Tibial nerve (tissue), 4 donors: ENCODE data around the gene RNPC3. TPM values are rescaled to one million over a fixed set of nuclear protein-coding genes. Genes with fewer than 3 reads are reported as not detected.
A peak's percentile ranks its signal among the peaks of the same experiment; 100 is the strongest.
"Not testable (repeated sequence)": the region's sequence is repeated elsewhere in the genome, so short reads cannot be mapped to it uniquely, and the experiment has no call there.

Experiments used
- DNase-seq, 2 donors: peaks; one replicate each; pipeline ENCODE4 v3.0.0-alpha.2; 2019; ENCODE audit warnings: low spot score in 2 of 2
- H3K27ac ChIP-seq, 4 donors: fragments of 200-600 bp; sonication (generic) in 3 of 4; one replicate each; pipeline ENCODE4 v1.5.1; 2017 to 2019; ENCODE audit warnings: mild to moderate bottlenecking in 1 of 4
- H3K27me3 ChIP-seq, 2 donors: fragments of 200-600 bp; sonication (generic) in 1 of 2; one replicate each; pipeline versions ENCODE4 v1.5.1 to v1.6.0; 2017 to 2019
- H3K36me3 ChIP-seq, 3 donors: fragments of 200-600 bp; sonication (generic); one replicate each; pipeline ENCODE4 v1.5.1; 2018 to 2019
- H3K4me1 ChIP-seq, 4 donors: fragments of 200-600 bp; sonication (generic) in 3 of 4; one replicate each; pipeline ENCODE4 v1.5.1; 2017 to 2019
- H3K4me3 ChIP-seq, 4 donors: fragments of 200-600 bp; sonication (generic) in 3 of 4; one replicate each; pipeline ENCODE4 v1.5.1; 2017 to 2019; ENCODE audit warnings: mild to moderate bottlenecking in 1 of 4, moderate library complexity in 1 of 4
- H3K9me3 ChIP-seq, 4 donors: fragments of 200-600 bp; sonication (generic) in 3 of 4; one replicate each; pipeline ENCODE4 v1.5.1; 2017 to 2019
- EP300 ChIP-seq, 2 donors: sonication (generic); formaldehyde crosslinking; IDR thresholded peaks; one replicate each; pipeline ENCODE4 v1.6.1; 2017; ENCODE audit warnings: antibody characterized with exemption in 2 of 2, mild to moderate bottlenecking in 1 of 2
- POLR2A ChIP-seq, 2 donors: fragments of 450-650 bp; IDR thresholded peaks; one replicate each; pipeline ENCODE4 v1.6.1; 2017; ENCODE audit warnings: antibody characterized with exemption in 2 of 2, mild to moderate bottlenecking in 2 of 2, moderate library complexity in 2 of 2
- WGBS, 2 donors: methylation state at CpG; one replicate each; pipeline ENCODE4 v1.1.5; 2018; 5-methylcytosine and 5-hydroxymethylcytosine counted together
- total RNA-seq, 4 donors: library from RNA; depleted of rRNA; stranded (reverse); fragments of >200 nt; gene quantifications; one replicate each; pipeline ENCODE4 v1.1.0, GENCODE V29; 2016
- TF ChIP-seq, protein P1 (sequence below), 5 experiments: fragments of 200-600 bp in 3 of 5; fragments of 450-650 bp in 2 of 5; sonication (generic) in 3 of 5; IDR thresholded peaks; one replicate each; pipeline ENCODE4 v1.5.1; 2016 to 2019; ENCODE audit warnings: antibody characterized with exemption in 5 of 5, mild to moderate bottlenecking in 3 of 5, moderate library complexity in 2 of 5

Gene RNPC3
- total RNA-seq, 4 donors from 2014 or later: 50.1 to 87.4 (median 81.2) TPM

DNA sequence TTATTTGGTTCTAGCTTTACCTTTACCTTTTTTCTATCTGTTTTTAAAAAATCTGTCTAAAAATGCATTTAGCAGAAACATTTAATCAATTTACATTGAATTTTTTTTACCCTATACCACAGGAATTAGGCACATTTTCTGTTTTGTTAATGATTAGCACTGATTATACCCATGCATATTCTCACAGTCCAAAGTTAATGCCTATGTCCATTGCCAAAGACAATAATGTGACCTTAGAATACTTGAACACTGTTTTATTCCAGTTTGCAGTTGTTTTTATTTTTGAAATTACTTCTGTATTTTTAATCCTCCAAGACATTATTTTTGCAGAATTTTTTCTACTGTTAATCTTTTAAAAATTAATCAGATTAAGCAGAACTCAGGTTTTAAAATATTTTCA is 34.9 kb downstream of the RNPC3 start:
- Histone ChIP-seq H3K4me1 (peaks cover 4 to 35% (median 14%) of the 10 kb centered on the region in 4 donors), H3K9me3 (no peaks in the 10 kb centered on the region), H3K27ac (peak overlapping the region in 2 of 4 donors; percentile 42 to 87), H3K4me3 (no peak overlapping the region), H3K27me3 (no peaks in the 10 kb centered on the region), H3K36me3 (peaks cover 0 to 22% (median 0%) of the 10 kb centered on the region in 3 donors)
- DNase-seq: no peak
- TF ChIP-seq, protein P1, sequence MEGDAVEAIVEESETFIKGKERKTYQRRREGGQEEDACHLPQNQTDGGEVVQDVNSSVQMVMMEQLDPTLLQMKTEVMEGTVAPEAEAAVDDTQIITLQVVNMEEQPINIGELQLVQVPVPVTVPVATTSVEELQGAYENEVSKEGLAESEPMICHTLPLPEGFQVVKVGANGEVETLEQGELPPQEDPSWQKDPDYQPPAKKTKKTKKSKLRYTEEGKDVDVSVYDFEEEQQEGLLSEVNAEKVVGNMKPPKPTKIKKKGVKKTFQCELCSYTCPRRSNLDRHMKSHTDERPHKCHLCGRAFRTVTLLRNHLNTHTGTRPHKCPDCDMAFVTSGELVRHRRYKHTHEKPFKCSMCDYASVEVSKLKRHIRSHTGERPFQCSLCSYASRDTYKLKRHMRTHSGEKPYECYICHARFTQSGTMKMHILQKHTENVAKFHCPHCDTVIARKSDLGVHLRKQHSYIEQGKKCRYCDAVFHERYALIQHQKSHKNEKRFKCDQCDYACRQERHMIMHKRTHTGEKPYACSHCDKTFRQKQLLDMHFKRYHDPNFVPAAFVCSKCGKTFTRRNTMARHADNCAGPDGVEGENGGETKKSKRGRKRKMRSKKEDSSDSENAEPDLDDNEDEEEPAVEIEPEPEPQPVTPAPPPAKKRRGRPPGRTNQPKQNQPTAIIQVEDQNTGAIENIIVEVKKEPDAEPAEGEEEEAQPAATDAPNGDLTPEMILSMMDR (IDR thresholded peaks at IDR 0.05): no peak
- TF ChIP-seq POLR2A (IDR thresholded peaks at IDR 0.05): no peak
- no peak for TF ChIP-seq EP300 (IDR thresholded peaks at IDR 0.05)

- peak overlapping the region; percentile 66 to 90 (median 78) for H3K27ac ChIP-seq
- not testable (repeated sequence) for H3K27me3 ChIP-seq, H3K4me3 ChIP-seq, H3K9me3 ChIP-seq, DNase-seq
- 42 to 48% methylated on average over 3 of the region's 3 CpGs for WGBS, 2 donors
- H3K36me3 ChIP-seq: peaks cover 0 to 15% (median 0%) of the 10 kb centered on the region in 3 donors
- H3K4me1 ChIP-seq: peaks cover 4 to 35% (median 14%) of the 10 kb centered on the region in 4 donors
These were observed 35.6 kb downstream of the RNPC3 start for GRCh38 chr1:103561124-103561523.

DNA sequence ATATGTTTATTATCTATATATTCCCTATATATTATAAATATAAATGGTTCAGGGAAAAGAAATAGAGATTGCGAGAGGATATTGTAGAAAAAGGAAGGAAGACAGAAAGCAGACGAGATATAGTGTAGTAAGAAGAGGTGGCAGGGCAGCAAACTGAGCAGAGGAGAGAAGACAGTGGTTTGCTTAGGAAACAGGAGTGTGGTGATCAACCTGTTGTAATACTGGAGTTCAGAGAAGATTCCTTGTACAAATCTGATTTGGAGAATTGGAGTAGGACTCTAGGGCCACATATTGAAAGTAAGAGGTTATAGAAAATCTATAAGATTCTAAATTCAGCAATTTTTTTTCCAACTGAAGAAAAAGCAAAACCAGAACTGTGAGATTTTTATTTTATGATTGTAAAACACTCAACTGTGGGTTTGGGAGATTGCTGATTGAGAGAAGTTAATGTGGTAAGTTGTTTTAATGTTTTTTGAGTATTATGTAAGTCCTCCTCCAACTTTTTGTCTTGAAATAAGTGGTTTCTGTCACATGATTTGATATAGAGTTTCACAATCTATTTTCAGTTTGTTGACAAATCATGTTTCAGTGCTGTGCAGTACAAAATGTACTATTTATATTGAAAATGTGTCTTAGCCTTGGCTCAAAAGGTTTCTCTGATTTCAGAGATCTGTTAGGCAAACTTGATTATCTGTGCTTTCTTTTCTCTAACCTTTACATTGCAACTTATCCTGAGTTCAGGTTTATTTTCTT is 36.3 kb downstream of the RNPC3 start:
- no peak for DNase-seq
- Histone ChIP-seq H3K9me3 (no peaks in the 10 kb centered on the region), H3K27me3 (no peaks in the 10 kb centered on the region), H3K4me3 (peak overlapping the region in 1 of 4 donors; percentile 14), H3K27ac (peak overlapping the region; percentile 66 to 90 (median 78)), H3K4me1 (peaks cover 4 to 35% (median 14%) of the 10 kb centered on the region in 4 donors), H3K36me3 (peaks cover 0 to 9% (median 0%) of the 10 kb centered on the region in 3 donors)
- 50 to 57% methylated on average over 2 of the region's 2 CpGs for WGBS, 2 donors
- peak; percentile 87 to 96 for TF ChIP-seq EP300 (IDR thresholded peaks at IDR 0.05)
- peak in 1 of 2 donors; percentile 16 for TF ChIP-seq POLR2A (IDR thresholded peaks at IDR 0.05)
- TF ChIP-seq, protein P1 (IDR thresholded peaks at IDR 0.05): peak in 1 of 5 experiments; percentile 7

- H3K9me3 ChIP-seq: no peaks in the 10 kb centered on the region
- H3K4me3 ChIP-seq: no peak overlapping the region
- DNase-seq: no peak
- H3K27ac ChIP-seq: peak overlapping the region in 3 of 4 donors; percentile 68 to 90 (median 87)
- no peaks in the 10 kb centered on the region for H3K27me3 ChIP-seq
- peaks cover 0 to 14% (median 0%) of the 10 kb centered on the region in 3 donors for H3K36me3 ChIP-seq
- H3K4me1 ChIP-seq: peaks cover 4 to 35% (median 14%) of the 10 kb centered on the region in 4 donors
- TF ChIP-seq EP300 (IDR thresholded peaks at IDR 0.05) (no peak), POLR2A (IDR thresholded peaks at IDR 0.05) (no peak)
- TF ChIP-seq, protein P1 (IDR thresholded peaks at IDR 0.05): no peak
- WGBS, 2 donors: 63 to 66% methylated on average over 4 of the region's 4 CpGs
These were observed 37.6 kb downstream of the RNPC3 start for GRCh38 chr1:103563056-103563455.

DNA sequence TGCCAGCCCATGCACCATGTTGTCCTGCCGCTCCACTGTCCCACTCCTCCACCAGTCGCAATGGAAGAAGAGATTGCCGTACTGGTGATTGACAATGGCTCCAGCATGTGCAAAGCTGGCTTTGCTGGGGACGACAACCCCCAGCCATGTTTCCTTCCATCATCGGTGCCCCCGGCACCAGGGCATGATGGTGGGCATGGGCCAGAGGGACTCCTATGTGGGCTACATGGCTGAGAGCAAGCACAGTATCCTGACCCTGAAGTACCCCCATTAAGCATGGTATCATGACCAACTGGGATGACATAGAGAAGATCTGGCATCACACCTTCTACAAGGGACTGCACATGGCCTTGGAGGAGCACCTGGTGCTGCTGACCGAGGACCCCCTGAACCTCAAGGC is 44.0 kb downstream of the RNPC3 start:
- no peak overlapping the region for H3K4me3 ChIP-seq
- no peak for DNase-seq
- H3K9me3 ChIP-seq: no peaks in the 10 kb centered on the region
- WGBS, 2 donors: 93 to 97% methylated on average over 7 of the region's 7 CpGs
- no peak overlapping the region for H3K27ac ChIP-seq
- no peaks in the 10 kb centered on the region for H3K4me1 ChIP-seq
- H3K27me3 ChIP-seq: no peaks in the 10 kb centered on the region
- peaks cover 0 to 37% (median 0%) of the 10 kb centered on the region in 3 donors for H3K36me3 ChIP-seq
- TF ChIP-seq POLR2A (IDR thresholded peaks at IDR 0.05): no peak
- no peak for TF ChIP-seq EP300 (IDR thresholded peaks at IDR 0.05)
- TF ChIP-seq, protein P1 (IDR thresholded peaks at IDR 0.05): no peak

DNA sequence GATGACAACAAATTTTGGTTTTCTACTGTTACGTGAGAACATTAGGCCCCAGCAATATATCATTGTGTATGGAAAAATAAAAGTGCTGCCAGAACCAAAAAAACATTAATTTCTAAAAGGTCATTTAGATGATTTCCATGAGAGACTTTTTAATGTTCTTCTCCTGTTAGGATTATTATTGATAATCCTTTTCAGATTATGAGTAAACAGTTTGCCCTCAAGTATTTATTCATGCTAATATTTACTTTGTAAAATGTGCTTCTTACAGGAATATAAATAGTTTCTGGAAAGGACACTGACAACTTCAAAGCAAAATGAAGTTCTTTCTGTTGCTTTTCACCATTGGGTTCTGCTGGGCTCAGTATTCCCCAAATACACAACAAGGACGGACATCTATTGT is 45.8 kb downstream of the RNPC3 start, which contains the start of gene AMY2B:
Gene AMY2B (plus strand): TSS at position 301 of the 400 bp plus-strand sequence. CDS start 14 bp downstream, at position 315.
- WGBS, 2 donors: 96 to 98% methylated on average over 2 of the region's 2 CpGs
- peaks cover 0 to 50% (median 0%) of the 10 kb centered on the region in 3 donors for H3K36me3 ChIP-seq
- DNase-seq: not testable (repeated sequence)

More for the DNA sequence above, 45.8 kb downstream of the RNPC3 start, which contains the start of gene AMY2B:
- not testable (repeated sequence) for H3K27me3 ChIP-seq, H3K4me3 ChIP-seq, H3K27ac ChIP-seq, H3K4me1 ChIP-seq, H3K9me3 ChIP-seq
